ENCODE data around the gene SMC6.
A peak's percentile ranks its signal among the peaks of the same experiment; 100 is the strongest.

The SMC6 gene

GRCh38 chr2:17753803-17754663 is at the start of gene SMC6, which contains the start of gene GEN1:
Gene SMC6, minus strand, starts transcription at chr2:17753810. Its CDS starts 7,864 bp downstream, at chr2:17745946.
Gene GEN1, plus strand, starts transcription at chr2:17754138. Its CDS starts 5,806 bp downstream, at chr2:17759944.
- Histone ChIP-seq H4K20me1 (ENCODE audit: insufficient read depth, low read length) (peaks cover 50% of the 10 kb centered on the region), H3K79me2 (ENCODE audit: low read length) (peaks cover 99% of the 10 kb centered on the region), H3K27me3 (ENCODE audit: low read depth, low read length) (no peaks in the 10 kb centered on the region), H3K9me3 (ENCODE audit: insufficient read depth, low read length) (no peaks in the 10 kb centered on the region), H3K27ac (ENCODE audit: low read length) (peak within 1 kb of the TSS; percentile 89), H3K9ac (ENCODE audit: low read length) (peak within 1 kb of the TSS; percentile 96), H3K4me3 (ENCODE audit: low read length) (peak within 1 kb of the TSS; percentile 94), H3K4me1 (ENCODE audit: low read length) (peaks cover 53% of the 10 kb centered on the region), H3K36me3 (replicated peaks; ENCODE audit: low read depth, low read length) (peaks cover 16% of the 10 kb centered on the region), H3K4me2 (ENCODE audit: low read length) (peak within 1 kb of the TSS; percentile 87), H2AFZ (ENCODE audit: low read depth, low read length) (peak within 1 kb of the TSS; percentile 38; the same call in 1 of the 2 replicates)
- TF ChIP-seq CTCF (IDR thresholded peaks at IDR 0.05; ENCODE audit: low read depth, low read length) (no peak), EZH2phosphoT487 (IDR thresholded peaks at IDR 0.05; ENCODE audit: low read depth) (no peak)

- Histone ChIP-seq H3K27me3 (ENCODE audit: low read depth, low read length) (no peaks in the 10 kb centered on the region), H3K4me3 (ENCODE audit: low read length) (peak overlapping the region; percentile 65), H3K9me3 (ENCODE audit: insufficient read depth, low read length) (no peaks in the 10 kb centered on the region), H3K36me3 (replicated peaks; ENCODE audit: low read depth, low read length) (no peaks in the 10 kb centered on the region), H3K79me2 (ENCODE audit: low read length) (peaks cover 13% of the 10 kb centered on the region), H3K4me2 (ENCODE audit: low read length) (peak overlapping the region; percentile 71), H3K27ac (ENCODE audit: low read length) (peak overlapping the region; percentile 53), H2AFZ (ENCODE audit: low read depth, low read length) (no peak overlapping the region), H4K20me1 (ENCODE audit: insufficient read depth, low read length) (no peaks in the 10 kb centered on the region), H3K9ac (ENCODE audit: low read length) (peak overlapping the region; percentile 61), H3K4me1 (ENCODE audit: low read length) (peaks cover 79% of the 10 kb centered on the region)
- TF ChIP-seq CTCF (IDR thresholded peaks at IDR 0.05; ENCODE audit: low read depth, low read length) (no peak), EZH2phosphoT487 (IDR thresholded peaks at IDR 0.05; ENCODE audit: low read depth) (no peak)
Measured at GRCh38 chr2:17800693-17801458, 47.3 kb upstream of the SMC6 start.

GRCh38 chr2:17800219-17800618 is 46.6 kb upstream of the SMC6 start:
- peak overlapping the region; percentile 36; the same call in 1 of the 2 replicates for H2AFZ ChIP-seq (ENCODE audit: low read depth, low read length)
- H3K4me3 ChIP-seq (ENCODE audit: low read length), result peak overlapping the region; percentile 65
- no peaks in the 10 kb centered on the region for H3K27me3 ChIP-seq (ENCODE audit: low read depth, low read length)
- peak overlapping the region; percentile 61 for H3K9ac ChIP-seq (ENCODE audit: low read length)
- TF ChIP-seq CTCF (IDR thresholded peaks at IDR 0.05; ENCODE audit: low read depth, low read length) (peak; percentile 13; the same call in 1 of the 2 replicates), EZH2phosphoT487 (IDR thresholded peaks at IDR 0.05; ENCODE audit: low read depth) (no peak)
- H3K79me2 ChIP-seq (ENCODE audit: low read length), result peaks cover 13% of the 10 kb centered on the region
- H3K4me1 ChIP-seq (ENCODE audit: low read length), result peaks cover 79% of the 10 kb centered on the region
- peak overlapping the region; percentile 71 for H3K4me2 ChIP-seq (ENCODE audit: low read length)
- no peaks in the 10 kb centered on the region for H3K9me3 ChIP-seq (ENCODE audit: insufficient read depth, low read length)
- H3K27ac ChIP-seq (ENCODE audit: low read length), result peak overlapping the region; percentile 53
- H3K36me3 ChIP-seq (replicated peaks; ENCODE audit: low read depth, low read length), result no peaks in the 10 kb centered on the region
- no peaks in the 10 kb centered on the region for H4K20me1 ChIP-seq (ENCODE audit: insufficient read depth, low read length)

Measured in OCI-LY3 (cell line).